ENCODE data around the gene IL16.

Gene IL16

GRCh38 chr15:81209635-81210034 lies 13.0 kb downstream of the IL16 start:
- no peak for DNase-seq

- no peak for DNase-seq
These were observed 14.7 kb downstream of the IL16 start for GRCh38 chr15:81211376-81211775.

GRCh38 chr15:81213982-81214381 lies 17.3 kb downstream of the IL16 start:
- no peak for DNase-seq

GRCh38 chr15:81215531-81215930 lies 18.9 kb downstream of the IL16 start:
- no peak for DNase-seq

- DNase-seq, result no peak
These were observed 19.3 kb downstream of the IL16 start for GRCh38 chr15:81215983-81216382.

GRCh38 chr15:81216422-81216821 lies 19.7 kb downstream of the IL16 start:
- DNase-seq, result no peak

GRCh38 chr15:81221449-81221848 lies 24.8 kb downstream of the IL16 start:
- no peak for DNase-seq

GRCh38 chr15:81222007-81222406 lies 25.3 kb downstream of the IL16 start:
- DNase-seq, result no peak

- DNase-seq, result no peak
These were observed 26.8 kb downstream of the IL16 start for GRCh38 chr15:81223346-81223971.

- no peak for DNase-seq
These were observed 27.6 kb downstream of the IL16 start for GRCh38 chr15:81224232-81224631.

- DNase-seq, result no peak
These were observed 28.5 kb downstream of the IL16 start for GRCh38 chr15:81225161-81225671.

GRCh38 chr15:81227716-81228115 lies 31.0 kb downstream of the IL16 start:
- DNase-seq, result no peak

GRCh38 chr15:81229586-81229985 lies 32.9 kb downstream of the IL16 start:
- DNase-seq, result no peak

- DNase-seq, result no peak
These were observed 38.8 kb downstream of the IL16 start for GRCh38 chr15:81235276-81236123.

GRCh38 chr15:81239190-81239589 lies 42.5 kb downstream of the IL16 start:
- DNase-seq, result no peak

- no peak for DNase-seq
These were observed 46.1 kb downstream of the IL16 start for GRCh38 chr15:81242778-81243177.

- DNase-seq, result no peak
These were observed 47.6 kb downstream of the IL16 start for GRCh38 chr15:81244306-81244705.

GRCh38 chr15:81253846-81254245 lies 57.2 kb downstream of the IL16 start:
- no peak for DNase-seq

GRCh38 chr15:81254277-81254915 lies 57.7 kb downstream of the IL16 start:
- no peak for DNase-seq

GRCh38 chr15:81254916-81255290 lies 58.2 kb downstream of the IL16 start:
- DNase-seq, result no peak

GRCh38 chr15:81255315-81255957 lies 58.8 kb downstream of the IL16 start:
- no peak for DNase-seq

GRCh38 chr15:81255958-81256320 lies 59.3 kb downstream of the IL16 start:
- DNase-seq, result no peak

GRCh38 chr15:81256916-81257315 lies 60.2 kb downstream of the IL16 start:
- DNase-seq, result no peak

Measured in activated gamma-delta T cell (primary cell).